Measurements from ENCODE around the gene JAML. TPM values are rescaled to one million over a fixed set of nuclear protein-coding genes. Genes with fewer than 3 reads are reported as not detected.

JAML gene
- polyA plus RNA-seq, 1 donor (not counting 4 experiments of a cell fraction or from before 2014, with no cell fraction given) = 0.01 TPM

DNA sequence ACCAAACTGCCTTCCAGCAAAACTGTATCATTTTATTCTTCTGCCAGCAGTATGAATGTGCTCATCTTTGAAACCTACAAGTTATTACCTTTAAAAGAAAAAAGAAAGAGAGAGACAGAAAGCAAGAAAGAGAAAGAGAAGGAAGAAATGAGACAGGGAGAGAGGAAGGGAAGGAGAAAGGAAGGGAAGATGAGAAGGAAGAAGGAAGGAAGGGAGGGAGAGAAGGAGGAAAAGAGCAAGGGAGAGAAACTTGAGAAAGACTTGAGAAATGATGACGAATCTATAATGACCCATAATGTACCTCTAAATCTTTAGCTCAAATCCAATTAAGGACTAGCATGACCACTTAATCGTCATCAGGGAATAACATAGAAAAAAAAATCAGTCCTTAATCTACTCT lies 11.4 kb upstream of the JAML start:
- FAIRE-seq = no peak
- H2AFZ ChIP-seq (ENCODE audit: control insufficient read depth, low read length) = no peak overlapping the region
- TF ChIP-seq, protein P1, sequence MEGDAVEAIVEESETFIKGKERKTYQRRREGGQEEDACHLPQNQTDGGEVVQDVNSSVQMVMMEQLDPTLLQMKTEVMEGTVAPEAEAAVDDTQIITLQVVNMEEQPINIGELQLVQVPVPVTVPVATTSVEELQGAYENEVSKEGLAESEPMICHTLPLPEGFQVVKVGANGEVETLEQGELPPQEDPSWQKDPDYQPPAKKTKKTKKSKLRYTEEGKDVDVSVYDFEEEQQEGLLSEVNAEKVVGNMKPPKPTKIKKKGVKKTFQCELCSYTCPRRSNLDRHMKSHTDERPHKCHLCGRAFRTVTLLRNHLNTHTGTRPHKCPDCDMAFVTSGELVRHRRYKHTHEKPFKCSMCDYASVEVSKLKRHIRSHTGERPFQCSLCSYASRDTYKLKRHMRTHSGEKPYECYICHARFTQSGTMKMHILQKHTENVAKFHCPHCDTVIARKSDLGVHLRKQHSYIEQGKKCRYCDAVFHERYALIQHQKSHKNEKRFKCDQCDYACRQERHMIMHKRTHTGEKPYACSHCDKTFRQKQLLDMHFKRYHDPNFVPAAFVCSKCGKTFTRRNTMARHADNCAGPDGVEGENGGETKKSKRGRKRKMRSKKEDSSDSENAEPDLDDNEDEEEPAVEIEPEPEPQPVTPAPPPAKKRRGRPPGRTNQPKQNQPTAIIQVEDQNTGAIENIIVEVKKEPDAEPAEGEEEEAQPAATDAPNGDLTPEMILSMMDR (optimal IDR thresholded peaks at IDR 0.05 in 1 of 3, IDR thresholded peaks at IDR 0.05 in 1 of 3, conservative IDR thresholded peaks at IDR 0.05 in 1 of 3; ENCODE audit: extremely low read depth in 1 of 3, insufficient read depth in 2 of 3, low read length in 3 of 3) = no peak
- no peak for TF ChIP-seq EZH2 (IDR thresholded peaks at IDR 0.05; ENCODE audit: low read length)
- H3K4me3 ChIP-seq (ENCODE audit: control insufficient read depth in 2 of 3, extremely low read depth in 1 of 3, insufficient read depth in 2 of 3, low read depth in 1 of 3, low read length in 3 of 3) = no peak overlapping the region
- DNase-seq (ENCODE audit: low read depth, low spot score) = no peak
- no peaks in the 10 kb centered on the region for H3K79me2 ChIP-seq (ENCODE audit: control insufficient read depth, insufficient read depth, low read length)
- dilution Hi-C loops (cut with MboI; ENCODE audit: extremely low pct_ligation_motif_present, low sequenced_read_pairs) = no loop called here
- H3K36me3 ChIP-seq (ENCODE audit: control insufficient read depth in 2 of 2, extremely low read depth in 1 of 2, insufficient read depth in 2 of 2, low read length in 2 of 2) = peaks cover 8 to 13% of the 10 kb centered on the region in 2 experiments
- H3K4me1 ChIP-seq (ENCODE audit: control insufficient read depth, extremely low read depth, insufficient read depth, low read length) = peaks cover 3% of the 10 kb centered on the region
- no peaks in the 10 kb centered on the region for H3K27me3 ChIP-seq (ENCODE audit: control insufficient read depth, extremely low read depth, insufficient read depth, low read length)
- no peak overlapping the region for H3K9ac ChIP-seq (ENCODE audit: control insufficient read depth, extremely low read depth, insufficient read depth, low read length)
- H3K9me1 ChIP-seq (ENCODE audit: control insufficient read depth, extremely low read depth, insufficient read depth, low read length) = no peaks in the 10 kb centered on the region
- no peaks in the 10 kb centered on the region for H3K9me3 ChIP-seq (ENCODE audit: control insufficient read depth, low read depth, low read length)
- no peak overlapping the region for H3K27ac ChIP-seq (ENCODE audit: control insufficient read depth, insufficient read depth, low read length)
- no peak overlapping the region for H3K4me2 ChIP-seq (ENCODE audit: control insufficient read depth, extremely low read depth, insufficient read depth, low read depth, low read length)
- no peaks in the 10 kb centered on the region for H4K20me1 ChIP-seq (ENCODE audit: control insufficient read depth, extremely low read depth, insufficient read depth, low read length)

DNA sequence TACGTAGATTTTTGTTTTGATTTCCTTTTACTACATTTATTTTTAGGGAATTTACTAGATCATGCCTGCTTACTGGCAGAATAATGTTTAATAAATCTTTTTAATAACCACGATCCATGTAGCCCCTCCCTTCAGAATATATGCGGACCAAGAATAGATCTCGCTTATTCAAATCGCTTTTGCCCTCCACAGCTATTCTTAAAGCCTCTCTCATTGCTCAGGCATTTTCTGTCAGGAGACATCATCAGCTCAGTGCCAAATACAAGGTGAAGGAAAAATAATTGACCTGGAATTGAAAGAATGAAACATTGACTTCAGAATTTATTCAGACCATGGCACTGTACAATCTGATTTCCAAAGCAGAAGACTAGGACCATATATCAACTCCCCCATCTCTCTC lies 10.0 kb upstream of the JAML start:
- no peak for TF ChIP-seq EZH2 (IDR thresholded peaks at IDR 0.05; ENCODE audit: low read length)
- TF ChIP-seq, protein P1 (optimal IDR thresholded peaks at IDR 0.05 in 1 of 3, IDR thresholded peaks at IDR 0.05 in 1 of 3, conservative IDR thresholded peaks at IDR 0.05 in 1 of 3; ENCODE audit: extremely low read depth in 1 of 3, insufficient read depth in 2 of 3, low read length in 3 of 3) = no peak
- Histone ChIP-seq H3K4me2 (ENCODE audit: control insufficient read depth, extremely low read depth, insufficient read depth, low read depth, low read length) (no peak overlapping the region), H4K20me1 (ENCODE audit: control insufficient read depth, extremely low read depth, insufficient read depth, low read length) (no peaks in the 10 kb centered on the region), H3K4me1 (ENCODE audit: control insufficient read depth, extremely low read depth, insufficient read depth, low read length) (no peaks in the 10 kb centered on the region), H2AFZ (ENCODE audit: control insufficient read depth, low read length) (no peak overlapping the region), H3K9me1 (ENCODE audit: control insufficient read depth, extremely low read depth, insufficient read depth, low read length) (no peaks in the 10 kb centered on the region), H3K79me2 (ENCODE audit: control insufficient read depth, insufficient read depth, low read length) (no peaks in the 10 kb centered on the region), H3K9ac (ENCODE audit: control insufficient read depth, extremely low read depth, insufficient read depth, low read length) (no peak overlapping the region), H3K27me3 (ENCODE audit: control insufficient read depth, extremely low read depth, insufficient read depth, low read length) (no peaks in the 10 kb centered on the region), H3K9me3 (ENCODE audit: control insufficient read depth, low read depth, low read length) (no peaks in the 10 kb centered on the region), H3K27ac (ENCODE audit: control insufficient read depth, insufficient read depth, low read length) (no peak overlapping the region), H3K4me3 (ENCODE audit: control insufficient read depth in 2 of 3, extremely low read depth in 1 of 3, insufficient read depth in 2 of 3, low read depth in 1 of 3, low read length in 3 of 3) (no peak overlapping the region), H3K36me3 (ENCODE audit: control insufficient read depth in 2 of 2, extremely low read depth in 1 of 2, insufficient read depth in 2 of 2, low read length in 2 of 2) (peaks cover 10 to 16% of the 10 kb centered on the region in 2 experiments)
- DNase-seq (ENCODE audit: low read depth, low spot score) (no peak), FAIRE-seq (no peak)
- dilution Hi-C loops (cut with MboI; ENCODE audit: extremely low pct_ligation_motif_present, low sequenced_read_pairs) = no loop called here
